22Rv1 (cell line): Measurements from ENCODE around the gene SLC9C2.

Source experiments
- ZFX ChIP-seq: fragments of 450-650 bp; IDR thresholded peaks from 2 replicates; pipeline ENCODE4 v1.6.1; 2017; ENCODE audit warnings: antibody characterized with exemption, borderline replicate concordance
- TF ChIP-seq, protein P1 (sequence below): fragments of 450-650 bp; IDR thresholded peaks from 2 replicates; pipeline ENCODE4 v1.5.1; 2017; ENCODE audit warnings: mild to moderate bottlenecking

DNA sequence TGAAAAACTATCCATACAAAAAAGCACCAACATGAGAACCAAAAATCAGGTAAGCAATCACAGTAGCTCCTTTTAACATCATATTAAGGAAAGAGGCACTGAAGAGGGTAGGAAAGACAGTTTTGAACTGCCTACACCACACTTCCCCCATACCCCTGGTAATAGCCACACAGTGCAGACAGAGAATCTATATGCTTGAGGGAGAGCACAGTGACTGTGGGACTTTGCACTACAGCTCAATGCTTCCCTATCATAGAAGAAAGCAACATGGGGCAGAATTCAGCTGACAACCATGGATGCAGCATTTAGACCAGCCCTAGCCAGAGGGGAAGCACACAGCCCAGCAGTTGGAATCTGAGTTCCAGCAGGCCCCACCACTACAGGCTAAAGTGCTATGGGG is 24.4 kb upstream of the SLC9C2 start:
- TF ChIP-seq, protein P1, sequence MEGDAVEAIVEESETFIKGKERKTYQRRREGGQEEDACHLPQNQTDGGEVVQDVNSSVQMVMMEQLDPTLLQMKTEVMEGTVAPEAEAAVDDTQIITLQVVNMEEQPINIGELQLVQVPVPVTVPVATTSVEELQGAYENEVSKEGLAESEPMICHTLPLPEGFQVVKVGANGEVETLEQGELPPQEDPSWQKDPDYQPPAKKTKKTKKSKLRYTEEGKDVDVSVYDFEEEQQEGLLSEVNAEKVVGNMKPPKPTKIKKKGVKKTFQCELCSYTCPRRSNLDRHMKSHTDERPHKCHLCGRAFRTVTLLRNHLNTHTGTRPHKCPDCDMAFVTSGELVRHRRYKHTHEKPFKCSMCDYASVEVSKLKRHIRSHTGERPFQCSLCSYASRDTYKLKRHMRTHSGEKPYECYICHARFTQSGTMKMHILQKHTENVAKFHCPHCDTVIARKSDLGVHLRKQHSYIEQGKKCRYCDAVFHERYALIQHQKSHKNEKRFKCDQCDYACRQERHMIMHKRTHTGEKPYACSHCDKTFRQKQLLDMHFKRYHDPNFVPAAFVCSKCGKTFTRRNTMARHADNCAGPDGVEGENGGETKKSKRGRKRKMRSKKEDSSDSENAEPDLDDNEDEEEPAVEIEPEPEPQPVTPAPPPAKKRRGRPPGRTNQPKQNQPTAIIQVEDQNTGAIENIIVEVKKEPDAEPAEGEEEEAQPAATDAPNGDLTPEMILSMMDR: no peak
- TF ChIP-seq ZFX: no peak
